DND-41 (cell line): ENCODE results near the gene ERG.

ENCODE experiments used
- CTCF ChIP-seq: IDR thresholded peaks from 2 replicates; pipeline ENCODE4 v1.5.1; 2012; ENCODE audit warnings: borderline replicate concordance, low read length, moderate library complexity, mild to moderate bottlenecking; ENCODE audit not compliant: poor library complexity, severe bottlenecking; ENCODE audit errors: extremely low read depth
- EZH2 ChIP-seq: IDR thresholded peaks from 3 replicates; pipeline ENCODE4 v1.6.1; 2012; ENCODE audit warnings: borderline replicate concordance, low read depth, mild to moderate bottlenecking, moderate library complexity, low read length, inconsistent platforms; ENCODE audit not compliant: severe bottlenecking

GRCh38 chr21:38354231-38354630 is 144.0 kb downstream of the ERG start:
- TF ChIP-seq CTCF: no peak
- no peak for TF ChIP-seq EZH2
